Measurements from ENCODE around the gene KCNH2. TPM values are rescaled to one million over a fixed set of nuclear protein-coding genes. Genes with fewer than 3 reads are reported as not detected.

Gene KCNH2
- total RNA-seq, 4 donors from 2014 or later, result 0.22 TPM; not detected in 3

GRCh38 chr7:150914966-150915365 is 63.2 kb downstream of the KCNH2 start:
- TF ChIP-seq, protein P1, sequence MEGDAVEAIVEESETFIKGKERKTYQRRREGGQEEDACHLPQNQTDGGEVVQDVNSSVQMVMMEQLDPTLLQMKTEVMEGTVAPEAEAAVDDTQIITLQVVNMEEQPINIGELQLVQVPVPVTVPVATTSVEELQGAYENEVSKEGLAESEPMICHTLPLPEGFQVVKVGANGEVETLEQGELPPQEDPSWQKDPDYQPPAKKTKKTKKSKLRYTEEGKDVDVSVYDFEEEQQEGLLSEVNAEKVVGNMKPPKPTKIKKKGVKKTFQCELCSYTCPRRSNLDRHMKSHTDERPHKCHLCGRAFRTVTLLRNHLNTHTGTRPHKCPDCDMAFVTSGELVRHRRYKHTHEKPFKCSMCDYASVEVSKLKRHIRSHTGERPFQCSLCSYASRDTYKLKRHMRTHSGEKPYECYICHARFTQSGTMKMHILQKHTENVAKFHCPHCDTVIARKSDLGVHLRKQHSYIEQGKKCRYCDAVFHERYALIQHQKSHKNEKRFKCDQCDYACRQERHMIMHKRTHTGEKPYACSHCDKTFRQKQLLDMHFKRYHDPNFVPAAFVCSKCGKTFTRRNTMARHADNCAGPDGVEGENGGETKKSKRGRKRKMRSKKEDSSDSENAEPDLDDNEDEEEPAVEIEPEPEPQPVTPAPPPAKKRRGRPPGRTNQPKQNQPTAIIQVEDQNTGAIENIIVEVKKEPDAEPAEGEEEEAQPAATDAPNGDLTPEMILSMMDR (IDR thresholded peaks at IDR 0.05; ENCODE audit: low read depth), result no peak

DNA sequence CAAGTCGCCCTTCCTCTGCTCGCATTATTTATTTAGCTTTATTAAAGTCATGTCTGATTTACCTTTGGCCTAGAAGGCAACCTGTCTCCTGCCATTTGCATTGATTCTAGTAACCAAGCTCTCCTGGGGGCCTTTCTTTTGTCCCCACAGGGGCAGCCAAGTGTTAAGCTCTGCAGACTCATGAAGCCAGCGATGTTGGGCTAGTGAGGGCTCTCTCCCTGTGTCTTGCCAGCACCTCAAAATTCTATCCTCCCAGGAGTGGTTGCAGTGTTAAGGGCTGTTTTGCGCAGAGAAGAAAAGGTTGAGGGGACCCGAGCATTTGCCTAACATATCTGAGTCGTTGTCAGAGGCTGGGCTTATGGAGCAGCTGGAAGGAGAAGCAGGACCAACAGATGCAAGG is 63.9 kb downstream of the KCNH2 start:
- TF ChIP-seq, protein P1 (IDR thresholded peaks at IDR 0.05; ENCODE audit: low read depth), result no peak

DNA sequence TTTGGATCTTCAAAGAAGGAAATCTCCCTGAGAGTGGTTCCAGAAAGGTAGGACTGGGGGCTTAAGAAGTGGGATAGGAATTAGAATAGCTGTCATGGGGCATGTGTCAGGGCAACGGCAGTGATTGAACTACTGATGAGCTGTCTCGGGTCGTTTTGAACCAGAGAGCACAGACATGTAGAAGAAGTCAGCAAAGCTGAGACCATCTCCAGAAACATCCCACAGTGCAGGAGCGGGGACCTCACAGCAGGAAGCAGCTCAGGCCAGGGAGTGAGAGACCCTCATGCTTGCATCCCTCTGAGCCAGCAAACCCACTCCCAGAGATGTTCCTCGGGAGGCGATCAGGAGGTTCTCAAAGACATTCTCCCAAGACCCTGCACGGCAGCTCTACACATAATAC is 65.7 kb downstream of the KCNH2 start:
- TF ChIP-seq, protein P1 (IDR thresholded peaks at IDR 0.05; ENCODE audit: low read depth), result no peak

- TF ChIP-seq, protein P1 (IDR thresholded peaks at IDR 0.05; ENCODE audit: low read depth), result no peak
Measured at GRCh38 chr7:150911590-150912267, 66.4 kb downstream of the KCNH2 start.

DNA sequence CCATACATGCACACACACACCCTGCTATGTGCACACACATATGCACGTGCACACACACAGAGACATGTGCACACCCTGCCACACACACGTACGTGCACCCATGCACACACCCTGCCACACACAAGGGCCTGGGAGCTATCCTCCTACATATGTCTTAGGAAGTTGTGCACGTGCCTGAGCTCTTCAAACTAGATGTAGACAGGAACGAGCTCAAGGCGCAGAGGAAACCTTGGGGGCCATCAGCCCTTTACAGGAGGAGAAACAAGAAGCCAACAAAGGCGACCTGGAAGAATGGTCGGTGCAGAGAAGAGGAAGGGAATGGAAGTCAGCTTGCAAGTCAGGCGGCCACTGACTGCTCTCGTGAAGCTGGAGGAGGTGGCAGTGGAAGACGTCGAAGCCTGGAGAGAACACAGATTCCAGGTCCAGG is 67.1 kb downstream of the KCNH2 start:
- TF ChIP-seq, protein P1 (IDR thresholded peaks at IDR 0.05; ENCODE audit: low read depth), result no peak

DNA sequence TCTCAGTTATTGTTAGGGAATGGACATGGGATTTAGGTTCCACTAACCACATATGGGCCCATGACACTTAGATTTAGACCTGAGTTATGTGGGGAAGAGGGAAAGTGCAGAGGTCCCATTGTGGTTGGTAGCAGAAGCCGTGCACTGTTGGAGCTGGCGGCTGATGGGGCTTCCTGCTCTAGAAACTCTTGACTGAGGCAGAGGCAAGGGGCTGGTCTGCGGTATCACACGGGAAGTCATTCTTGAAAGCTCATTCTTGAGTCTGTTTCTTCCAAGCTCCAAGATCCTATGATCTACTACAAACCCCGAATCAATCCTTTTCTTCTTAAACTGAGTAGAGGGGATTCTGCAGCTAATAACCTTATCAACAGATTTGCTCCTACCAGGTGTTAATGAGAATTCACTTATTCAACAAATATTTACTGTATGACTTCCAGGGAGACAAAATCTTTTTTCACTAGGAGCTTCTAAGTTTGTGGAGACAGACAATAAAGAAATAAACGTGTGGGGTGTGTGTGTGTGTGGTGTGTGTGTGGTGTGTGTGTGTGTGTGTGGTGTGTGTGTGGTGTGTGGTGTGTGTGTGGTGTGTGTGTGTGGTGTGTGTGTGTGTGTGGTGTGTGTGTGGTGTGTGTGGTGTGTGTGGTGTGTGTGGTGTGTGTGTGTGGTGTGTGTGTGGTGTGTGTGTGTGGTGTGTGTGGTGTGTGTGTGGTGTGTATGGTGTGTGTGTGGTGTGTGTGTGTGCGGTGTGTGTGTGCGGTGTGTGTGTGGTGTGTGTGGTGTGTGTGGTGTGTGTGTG is 68.7 kb downstream of the KCNH2 start:
- TF ChIP-seq, protein P1 (IDR thresholded peaks at IDR 0.05; ENCODE audit: low read depth), result no peak

DNA sequence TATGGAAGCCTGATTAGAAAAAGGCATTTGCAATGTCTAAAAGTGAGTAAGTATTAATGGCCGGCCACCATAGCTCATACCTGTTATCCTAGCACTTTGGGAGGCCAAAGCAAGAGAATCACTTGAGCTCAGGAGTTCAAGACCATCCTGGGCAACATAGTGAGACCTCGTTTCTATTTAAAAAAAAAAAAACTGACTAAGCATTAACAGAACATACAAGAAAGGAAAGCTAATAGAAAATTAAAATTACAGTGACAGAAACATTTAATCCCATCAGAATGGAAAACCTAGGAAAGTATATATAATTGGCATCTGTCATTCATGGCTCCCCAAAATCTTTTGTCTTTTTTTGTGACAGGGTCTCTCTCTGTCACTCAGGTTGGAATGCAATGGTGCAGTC is 69.9 kb downstream of the KCNH2 start:
- TF ChIP-seq, protein P1 (IDR thresholded peaks at IDR 0.05; ENCODE audit: low read depth), result no peak

Data from subcutaneous adipose tissue (tissue), 4 donors.